Neural cell (in vitro differentiated cells): ENCODE results near the gene HDAC4.

ENCODE experiments used
- CTCF ChIP-seq: fragments of 450-650 bp; IDR thresholded peaks from 2 replicates; pipeline ENCODE4 v1.5.1; 2014; ENCODE audit warnings: antibody characterized with exemption, mild to moderate bottlenecking, moderate library complexity; ENCODE audit not compliant: poor library complexity, severe bottlenecking
- EZH2 ChIP-seq: fragments of 200-600, 300-800 bp; shearing (Covaris generic), sonication (generic); IDR thresholded peaks from 2 replicates; pipeline ENCODE4 v1.6.1; 2014; ENCODE audit warnings: antibody characterized with exemption, low read length, borderline replicate concordance, mild to moderate bottlenecking; ENCODE audit not compliant: insufficient read depth, poor library complexity, severe bottlenecking
- MXI1 ChIP-seq: fragments of 450-650 bp; conservative IDR thresholded peaks from 2 replicates; pipeline ENCODE4 v1.6.1; 2014; ENCODE audit warnings: antibody characterized with exemption, mild to moderate bottlenecking; ENCODE audit not compliant: poor library complexity, severe bottlenecking
- POLR2AphosphoS5 ChIP-seq: IDR thresholded peaks from 2 replicates; pipeline ENCODE4 v1.6.1; 2012
- SMC3 ChIP-seq: fragments of 450-650 bp; conservative IDR thresholded peaks from 2 replicates; pipeline ENCODE4 v1.6.1; 2014; ENCODE audit warnings: antibody characterized with exemption, mild to moderate bottlenecking, moderate library complexity; ENCODE audit not compliant: poor library complexity
- TAF1 ChIP-seq: IDR thresholded peaks from 2 replicates; pipeline ENCODE4 v1.6.1; 2012; ENCODE audit warnings: low read depth

- TF ChIP-seq CTCF (no peak), MXI1 (no peak), POLR2AphosphoS5 (no peak), EZH2 (no peak), SMC3 (no peak), TAF1 (no peak)
These were observed 133.4 kb downstream of the HDAC4 start for GRCh38 chr2:239267288-239267951.
